C4-2B (cell line): Measurements from ENCODE around the gene LRBA.

Experiments used
- CTCF ChIP-seq: fragments of 450-650 bp; conservative IDR thresholded peaks from 2 replicates; pipeline ENCODE4 v1.5.1; 2017; ENCODE audit warnings: mild to moderate bottlenecking
- ZFX ChIP-seq: fragments of 450-650 bp; IDR thresholded peaks from 2 replicates; pipeline ENCODE4 v1.6.1; 2017

DNA sequence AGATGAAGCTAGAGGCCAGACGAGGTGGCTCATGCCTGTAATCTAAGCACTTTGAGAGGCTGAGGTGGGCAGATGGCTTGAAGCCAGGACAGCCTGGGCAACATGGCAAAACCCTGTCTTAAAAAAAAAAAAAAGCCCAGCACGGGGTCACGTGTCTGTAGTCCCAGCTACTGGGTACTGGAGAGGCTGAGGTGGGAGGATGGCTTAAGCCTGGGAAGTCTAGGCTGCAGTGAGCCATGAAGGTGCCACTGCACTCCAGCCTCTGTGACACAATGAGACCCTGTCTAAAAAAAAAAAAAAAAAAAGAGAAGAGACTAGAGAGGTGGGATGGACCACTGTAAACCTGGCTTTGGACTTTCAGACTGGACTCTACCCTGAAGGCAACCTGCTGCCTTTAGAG lies 10.7 kb upstream of the LRBA start:
- TF ChIP-seq CTCF = no peak
- no peak for TF ChIP-seq ZFX
